Left hindlimb (tissue), 1 donor: ENCODE results near the gene C14orf132.
"Not testable (repeated sequence)": the region's sequence is repeated elsewhere in the genome, so short reads cannot be mapped to it uniquely, and the experiment has no call there.

ENCODE experiments used
- DNase-seq: peaks from one replicate; pipeline ENCODE4 v3.0.0-alpha.2; 2018

The C14orf132 gene

GRCh38 chr14:96060186-96060933 lies 21.2 kb downstream of the C14orf132 start:
- no peak for DNase-seq

- DNase-seq, result no peak
Measured at GRCh38 chr14:96062010-96062409, 22.8 kb downstream of the C14orf132 start.

GRCh38 chr14:96062506-96062905 lies 23.3 kb downstream of the C14orf132 start:
- DNase-seq, result no peak

GRCh38 chr14:96064866-96065265 lies 25.7 kb downstream of the C14orf132 start:
- no peak for DNase-seq

GRCh38 chr14:96065661-96066459 lies 26.7 kb downstream of the C14orf132 start:
- DNase-seq, result no peak

GRCh38 chr14:96066976-96067375 lies 27.8 kb downstream of the C14orf132 start:
- no peak for DNase-seq

GRCh38 chr14:96067985-96068930 lies 29.1 kb downstream of the C14orf132 start:
- DNase-seq, result no peak

- no peak for DNase-seq
Measured at GRCh38 chr14:96069421-96069820, 30.3 kb downstream of the C14orf132 start.

GRCh38 chr14:96071561-96071960 lies 32.4 kb downstream of the C14orf132 start:
- no peak for DNase-seq

GRCh38 chr14:96072076-96072475 lies 32.9 kb downstream of the C14orf132 start:
- no peak for DNase-seq

- DNase-seq, result no peak
Measured at GRCh38 chr14:96072746-96073145, 33.6 kb downstream of the C14orf132 start.

GRCh38 chr14:96073260-96074039 lies 34.3 kb downstream of the C14orf132 start:
- DNase-seq, result not testable (repeated sequence)

- no peak for DNase-seq
Measured at GRCh38 chr14:96077983-96078624, 38.9 kb downstream of the C14orf132 start.

GRCh38 chr14:96078625-96079016 lies 39.5 kb downstream of the C14orf132 start:
- DNase-seq, result no peak

- DNase-seq, result no peak
Measured at GRCh38 chr14:96079066-96079465, 39.9 kb downstream of the C14orf132 start.

- no peak for DNase-seq
Measured at GRCh38 chr14:96080571-96080970, 41.4 kb downstream of the C14orf132 start.

- no peak for DNase-seq
Measured at GRCh38 chr14:96081224-96081623, 42.1 kb downstream of the C14orf132 start.

GRCh38 chr14:96081767-96082400 lies 42.7 kb downstream of the C14orf132 start:
- no peak for DNase-seq

- no peak for DNase-seq
Measured at GRCh38 chr14:96082420-96083300, 43.5 kb downstream of the C14orf132 start.

- DNase-seq, result no peak
Measured at GRCh38 chr14:96083667-96084320, 44.6 kb downstream of the C14orf132 start.
